Fibroblast of skin of back (primary cell): ENCODE results near the gene EPM2AIP1. TPM values are rescaled to one million over a fixed set of nuclear protein-coding genes. Genes with fewer than 3 reads are reported as not detected.
A peak's percentile ranks its signal among the peaks of the same experiment; 100 is the strongest.
"Not testable (repeated sequence)": the region's sequence is repeated elsewhere in the genome, so short reads cannot be mapped to it uniquely, and the experiment has no call there.

ENCODE experiments used
- DNase-seq: peaks from one replicate; pipeline ENCODE4 v3.0.0-alpha.2; 2013
- polyA plus RNA-seq, 2 experiments: library from polyadenylated mRNA; unstranded; fragments of 120-200 nt; gene quantifications; one replicate each; pipeline ENCODE4 v1.2.1, GENCODE V29; 2013; ENCODE audit not compliant: insufficient read length in 2 of 2

Gene EPM2AIP1
- polyA plus RNA-seq (2013, experiment 1 of 2; ENCODE audit: insufficient read length): 7.1 TPM
- polyA plus RNA-seq (2013, experiment 2 of 2; ENCODE audit: insufficient read length): 8.8 TPM

- DNase-seq: no peak
Observed at GRCh38 chr3:36992806-36993325, at the start of gene EPM2AIP1. Gene EPM2AIP1, minus strand, starts transcription at chr3:36993131. Its CDS starts 54 bp downstream, at chr3:36993077.

DNA sequence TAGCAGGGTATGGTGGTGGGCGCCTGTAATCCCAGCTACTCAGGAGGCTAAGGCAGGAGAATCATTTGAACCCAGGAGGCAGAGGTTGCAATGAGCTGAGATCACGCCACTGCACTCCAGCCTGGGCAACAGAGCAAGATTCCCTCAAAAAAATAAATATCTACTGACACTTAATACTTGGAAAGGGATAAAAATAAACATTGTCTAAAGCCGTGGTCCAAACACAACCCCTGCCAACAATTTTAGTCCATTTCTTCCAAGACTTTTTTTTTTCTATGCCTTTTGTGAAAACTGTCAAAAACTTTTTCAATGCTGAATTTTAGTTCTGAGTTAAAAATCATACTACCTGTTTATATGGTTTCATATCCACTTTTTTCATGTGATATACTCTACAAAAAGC is 49.8 kb upstream of the EPM2AIP1 start:
- not testable (repeated sequence) for DNase-seq

DNA sequence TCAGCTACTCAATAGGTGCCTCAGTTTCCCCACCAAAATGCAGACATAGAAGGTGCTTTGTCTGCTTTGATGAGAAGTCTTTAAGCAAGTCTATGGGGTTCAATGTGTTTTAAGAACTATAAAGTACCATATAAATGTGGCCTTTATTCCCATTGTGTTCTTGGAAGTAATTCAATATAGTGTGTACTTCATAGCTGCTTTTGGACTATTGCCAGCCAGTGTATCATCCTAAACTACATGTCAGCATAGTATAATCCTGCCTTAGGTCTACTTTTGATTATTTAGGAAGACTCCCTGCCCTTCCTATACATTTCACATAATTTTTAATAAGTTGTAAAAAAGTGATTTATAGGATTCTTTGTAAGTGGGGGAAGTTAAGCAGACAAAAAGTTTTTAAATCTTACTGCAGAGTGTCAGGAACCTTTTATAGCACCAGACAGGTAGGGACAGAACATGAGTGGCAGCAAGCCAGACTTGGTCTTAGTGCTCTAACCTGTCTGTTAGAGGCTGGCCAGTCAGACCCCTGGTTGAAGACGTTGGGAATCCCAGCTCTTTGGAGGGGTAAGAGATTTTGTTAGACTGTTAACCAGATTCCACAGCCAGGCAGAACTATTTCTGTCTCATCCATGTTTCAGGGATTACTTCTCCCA is 48.7 kb upstream of the EPM2AIP1 start:
- DNase-seq: no peak

- peak; percentile 7 for DNase-seq
Observed at GRCh38 chr3:37040231-37040630, 47.3 kb upstream of the EPM2AIP1 start.

DNA sequence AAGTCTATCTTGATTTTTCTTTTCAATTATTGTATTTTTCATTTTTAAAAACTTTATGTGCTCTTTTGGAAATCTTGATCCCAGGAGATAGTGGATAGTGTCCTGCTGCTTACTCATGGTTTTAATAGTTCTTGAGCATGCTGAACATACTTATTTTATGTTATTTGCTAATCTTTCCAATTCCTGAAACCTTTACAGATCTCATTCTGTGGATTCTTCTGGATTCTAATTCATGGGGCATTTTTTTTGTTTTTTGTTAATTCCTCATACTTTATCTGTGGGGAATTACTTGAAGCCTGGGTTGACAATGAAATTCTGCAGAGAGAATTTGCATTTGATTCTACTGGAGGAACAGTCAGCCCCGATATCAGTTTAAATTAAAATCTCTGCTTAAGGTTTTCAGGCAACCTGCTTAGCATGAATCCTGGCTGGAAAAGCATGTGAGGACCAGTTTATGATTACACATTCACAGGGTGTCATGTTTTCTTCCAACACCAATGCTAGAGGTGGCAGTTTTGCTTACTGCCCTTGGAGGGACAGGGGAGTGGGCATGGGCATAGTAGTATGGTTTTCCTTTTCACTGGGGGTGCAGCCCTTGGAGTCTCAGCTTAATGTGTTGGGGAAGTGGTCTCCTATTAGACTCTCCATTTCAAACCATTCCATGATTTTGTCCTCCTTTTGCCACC is 46.4 kb upstream of the EPM2AIP1 start:
- DNase-seq: no peak

DNA sequence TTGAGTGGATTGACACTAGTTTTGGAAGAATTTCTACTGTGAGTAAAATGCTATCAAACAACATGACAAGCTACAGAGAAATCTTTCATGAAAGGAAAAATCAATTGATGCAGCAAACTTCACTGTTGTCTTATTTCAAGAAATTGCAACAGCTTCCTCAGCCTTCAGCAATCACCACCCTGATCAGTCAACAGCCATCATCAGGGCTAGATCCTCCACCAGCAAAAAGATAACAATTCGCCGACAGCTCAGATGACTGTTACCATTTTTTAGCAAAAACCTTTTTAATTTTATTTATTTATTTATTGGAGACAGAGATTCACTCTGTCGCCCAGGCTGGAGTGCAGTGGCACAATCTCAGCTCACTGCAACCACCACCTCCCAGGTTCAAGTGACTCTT is 44.4 kb upstream of the EPM2AIP1 start:
- DNase-seq: no peak

- no peak for DNase-seq
Observed at GRCh38 chr3:37032961-37033360, 40.0 kb upstream of the EPM2AIP1 start.

GRCh38 chr3:37031096-37031682 is 38.3 kb upstream of the EPM2AIP1 start:
- peak; percentile 8 for DNase-seq

DNA sequence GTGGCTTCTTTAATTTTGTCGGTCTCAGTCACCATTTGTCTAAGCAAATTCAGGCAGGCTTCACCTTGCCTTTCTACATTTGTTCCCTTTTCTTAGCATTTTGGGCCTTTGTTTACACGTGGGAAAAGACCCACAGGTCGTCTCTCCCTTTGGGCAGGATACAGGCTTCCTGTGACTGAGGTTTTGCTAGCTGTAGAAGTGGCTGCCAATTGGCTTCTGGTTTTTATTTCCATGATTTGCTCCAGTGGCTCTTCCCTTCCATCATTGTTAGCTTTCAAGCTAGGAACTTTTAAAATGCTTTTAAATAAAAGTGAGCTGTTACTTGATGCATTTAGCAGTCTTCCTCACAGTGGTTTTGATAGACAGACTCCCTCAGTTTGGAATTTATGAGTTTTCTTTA is 37.7 kb upstream of the EPM2AIP1 start:
- DNase-seq: peak; percentile 2

DNA sequence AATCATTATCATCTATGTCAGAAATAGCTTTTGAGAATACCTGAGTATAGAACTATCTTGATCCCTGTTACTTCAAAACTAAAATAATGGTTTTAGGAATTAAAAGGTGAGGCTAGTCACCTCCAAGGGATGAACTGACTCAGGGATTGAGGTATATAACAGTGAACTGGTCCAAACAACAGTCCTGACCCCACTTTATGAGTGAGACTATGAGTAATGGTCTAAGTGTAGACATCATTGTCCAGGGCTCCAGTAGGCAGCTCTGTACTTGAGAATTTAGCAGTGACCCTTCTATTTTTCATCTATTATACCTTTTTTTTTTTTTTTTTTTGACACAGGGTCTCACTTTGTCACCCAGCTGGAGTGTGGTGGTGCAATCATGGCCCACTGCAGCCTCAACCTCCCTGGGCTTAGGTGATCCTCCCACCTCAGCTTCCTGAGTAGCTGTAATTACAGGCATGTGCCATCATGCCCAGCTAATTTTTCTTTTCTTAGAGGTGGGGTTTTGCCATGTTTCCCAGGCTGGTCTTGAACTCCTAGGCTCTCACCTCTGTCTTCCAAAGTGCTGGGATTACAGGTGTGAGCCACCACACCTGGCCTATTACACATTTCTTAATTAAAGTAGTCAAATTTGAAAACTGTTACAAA is 36.7 kb upstream of the EPM2AIP1 start:
- DNase-seq: no peak

GRCh38 chr3:37029111-37029510 is 36.2 kb upstream of the EPM2AIP1 start:
- DNase-seq: no peak

DNA sequence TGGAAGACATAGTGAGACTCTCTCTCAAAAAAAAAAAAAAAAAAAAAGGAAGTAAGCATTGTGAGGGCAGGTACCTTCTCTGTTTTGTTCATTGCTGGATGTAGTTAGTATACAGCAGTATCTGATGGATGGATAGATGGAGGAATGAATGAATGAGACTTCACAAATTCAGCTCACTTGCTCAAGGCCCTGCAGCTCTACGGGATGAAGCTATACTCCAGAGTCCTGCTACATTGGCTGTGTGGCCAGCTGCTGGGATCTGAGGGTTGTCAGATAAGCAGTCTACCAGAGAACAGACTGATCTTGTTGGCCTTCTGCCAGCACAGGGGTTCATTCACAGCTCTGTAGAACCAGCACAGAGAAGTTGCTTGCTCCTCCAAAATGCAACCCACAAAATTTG is 35.4 kb upstream of the EPM2AIP1 start:
- no peak for DNase-seq

DNA sequence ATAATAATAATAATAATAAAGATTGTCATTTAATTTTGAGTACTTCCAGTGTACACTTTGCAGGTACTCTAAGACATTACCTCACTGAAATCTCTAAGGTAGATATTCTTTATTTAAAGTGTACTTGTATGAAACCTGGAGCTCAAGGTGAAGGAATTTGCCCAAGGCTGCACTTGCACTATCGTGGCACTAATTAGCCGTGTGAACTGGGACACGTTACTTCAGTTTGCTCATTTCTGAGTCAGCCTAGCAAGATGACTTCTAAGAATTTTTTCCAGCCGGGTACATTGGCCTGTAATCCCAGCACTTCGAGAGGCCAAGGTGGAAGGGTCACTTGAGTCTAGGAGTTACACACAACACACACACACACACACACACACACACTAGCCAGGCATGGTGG is 33.9 kb upstream of the EPM2AIP1 start:
- DNase-seq: no peak

DNA sequence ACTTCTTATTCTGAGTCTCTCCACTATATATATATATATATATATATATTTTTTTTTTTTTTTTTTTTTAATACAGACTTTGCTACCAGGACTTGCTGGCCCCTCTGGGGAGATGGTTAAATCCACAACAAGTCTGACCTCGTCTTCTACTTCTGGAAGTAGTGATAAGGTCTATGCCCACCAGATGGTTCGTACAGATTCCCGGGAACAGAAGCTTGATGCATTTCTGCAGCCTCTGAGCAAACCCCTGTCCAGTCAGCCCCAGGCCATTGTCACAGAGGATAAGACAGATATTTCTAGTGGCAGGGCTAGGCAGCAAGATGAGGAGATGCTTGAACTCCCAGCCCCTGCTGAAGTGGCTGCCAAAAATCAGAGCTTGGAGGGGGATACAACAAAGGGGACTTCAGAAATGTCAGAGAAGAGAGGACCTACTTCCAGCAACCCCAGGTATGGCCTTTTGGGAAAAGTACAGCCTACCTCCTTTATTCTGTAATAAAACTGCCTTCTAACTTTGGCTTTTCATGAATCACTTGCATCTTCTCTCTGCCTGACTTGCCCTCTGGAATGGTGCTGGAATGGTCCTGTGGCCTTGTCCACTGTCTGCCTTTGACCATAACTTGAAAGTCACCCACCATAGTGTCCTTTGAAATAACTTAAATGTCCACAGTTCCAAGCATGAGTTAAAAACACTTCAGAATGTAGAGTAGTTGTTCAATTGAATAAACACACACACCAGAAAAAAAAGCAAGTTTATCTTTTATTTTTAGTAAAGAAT is 32.8 kb upstream of the EPM2AIP1 start:
- DNase-seq: no peak

GRCh38 chr3:37024820-37025405 is 32.0 kb upstream of the EPM2AIP1 start:
- DNase-seq: no peak

DNA sequence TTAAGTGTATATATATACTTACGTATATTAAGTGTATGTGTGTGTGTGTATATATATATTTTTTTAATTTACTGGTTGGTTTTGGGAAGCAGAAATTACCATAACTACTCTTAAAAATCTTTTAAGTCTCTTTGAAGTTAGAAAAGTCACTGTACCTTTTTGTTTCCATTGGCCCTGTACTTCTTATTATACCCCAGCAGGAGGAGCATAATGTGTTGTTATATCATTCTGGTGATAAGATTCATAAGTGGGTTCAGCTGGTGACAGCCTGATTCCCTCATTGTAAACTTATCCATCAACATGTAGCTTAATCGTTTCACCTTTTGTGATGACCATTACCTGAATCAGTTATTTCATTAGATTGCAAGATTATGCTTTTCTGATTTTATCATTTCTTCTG is 31.2 kb upstream of the EPM2AIP1 start:
- peak; percentile 26 for DNase-seq

- DNase-seq: no peak
Observed at GRCh38 chr3:37017683-37018082, 24.8 kb upstream of the EPM2AIP1 start.

DNA sequence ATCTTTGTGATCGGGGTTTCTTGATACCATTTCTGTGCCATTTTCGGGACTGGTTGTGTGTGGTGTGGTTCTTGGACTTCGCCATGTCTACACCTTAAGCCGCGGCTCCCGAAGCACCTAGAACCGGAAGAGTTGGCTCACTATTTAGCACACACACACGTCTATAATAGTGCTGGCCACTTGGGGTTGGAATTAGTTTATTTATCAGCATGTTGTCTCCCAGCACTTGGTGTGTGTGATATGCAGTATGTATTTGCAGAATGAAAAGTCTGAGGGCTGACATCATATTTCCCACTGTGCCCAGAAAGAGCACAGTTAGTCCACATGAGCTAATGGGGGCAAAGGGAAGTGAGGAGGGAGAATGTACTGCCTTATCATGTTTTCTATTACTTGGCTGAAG is 24.0 kb upstream of the EPM2AIP1 start:
- DNase-seq: no peak

DNA sequence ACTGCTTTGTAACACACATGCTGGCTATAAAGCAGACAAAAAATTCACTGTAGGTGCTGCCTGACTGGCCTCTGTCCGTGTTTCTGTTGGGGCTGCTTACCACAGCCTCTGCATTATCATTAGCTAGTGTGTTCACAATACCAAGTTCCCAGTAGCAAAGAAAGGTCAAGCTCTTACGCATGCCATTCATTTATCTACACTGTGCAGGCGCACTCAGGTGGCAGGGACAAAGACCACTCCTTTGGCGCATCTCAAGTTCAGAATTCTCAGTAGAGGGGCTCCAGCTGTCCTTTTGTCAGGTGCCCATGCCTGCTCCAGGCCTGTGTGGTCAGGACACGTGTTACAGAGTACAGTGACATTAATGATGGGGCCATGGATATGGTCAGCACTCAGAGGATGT is 22.7 kb upstream of the EPM2AIP1 start:
- no peak for DNase-seq

DNA sequence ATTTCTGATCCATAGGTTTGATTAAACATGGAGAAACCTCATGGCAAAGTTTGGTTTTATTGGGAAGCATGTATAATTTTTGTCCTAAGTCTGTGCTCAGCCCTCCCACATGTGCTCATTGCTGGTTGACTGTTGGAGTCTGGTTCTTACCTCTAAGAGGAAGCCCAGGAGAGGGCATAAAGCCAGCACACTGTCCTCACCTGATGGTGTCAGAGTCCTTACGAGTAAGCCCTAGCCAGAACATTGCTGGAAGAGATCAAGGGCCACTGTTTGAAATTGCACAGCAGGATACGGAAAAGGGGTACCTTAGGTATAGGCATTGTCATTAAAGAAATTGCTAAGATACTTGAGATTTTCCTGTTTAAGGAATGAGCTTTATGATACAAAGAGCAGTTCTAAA is 21.7 kb upstream of the EPM2AIP1 start:
- DNase-seq: no peak

DNA sequence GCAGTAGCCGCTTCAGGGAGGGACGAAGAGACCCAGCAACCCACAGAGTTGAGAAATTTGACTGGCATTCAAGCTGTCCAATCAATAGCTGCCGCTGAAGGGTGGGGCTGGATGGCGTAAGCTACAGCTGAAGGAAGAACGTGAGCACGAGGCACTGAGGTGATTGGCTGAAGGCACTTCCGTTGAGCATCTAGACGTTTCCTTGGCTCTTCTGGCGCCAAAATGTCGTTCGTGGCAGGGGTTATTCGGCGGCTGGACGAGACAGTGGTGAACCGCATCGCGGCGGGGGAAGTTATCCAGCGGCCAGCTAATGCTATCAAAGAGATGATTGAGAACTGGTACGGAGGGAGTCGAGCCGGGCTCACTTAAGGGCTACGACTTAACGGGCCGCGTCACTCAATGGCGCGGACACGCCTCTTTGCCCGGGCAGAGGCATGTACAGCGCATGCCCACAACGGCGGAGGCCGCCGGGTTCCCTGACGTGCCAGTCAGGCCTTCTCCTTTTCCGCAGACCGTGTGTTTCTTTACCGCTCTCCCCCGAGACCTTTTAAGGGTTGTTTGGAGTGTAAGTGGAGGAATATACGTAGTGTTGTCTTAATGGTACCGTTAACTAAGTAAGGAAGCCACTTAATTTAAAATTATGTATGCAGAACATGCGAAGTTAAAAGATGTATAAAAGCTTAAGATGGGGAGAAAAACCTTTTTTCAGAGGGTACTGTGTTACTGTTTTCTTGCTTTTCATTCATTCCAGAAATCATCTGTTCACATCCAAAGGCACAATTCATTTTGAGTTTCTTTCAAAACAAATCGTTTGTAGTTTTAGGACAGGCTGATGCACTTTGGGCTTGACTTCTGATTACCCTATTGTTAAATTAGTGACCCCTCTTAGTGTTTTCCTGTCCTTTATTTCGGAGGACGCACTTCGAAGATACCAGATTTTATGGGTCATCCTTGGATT is 674 bp upstream of the EPM2AIP1 start, which contains the start of gene MLH1:
MLH1 (plus strand) TSS at position 193 of the 958 bp plus-strand sequence; CDS start at position 223, 30 bp downstream.
- DNase-seq: peak; percentile 100
